ENCODE results near the gene HPSE2. TPM values are rescaled to one million over a fixed set of nuclear protein-coding genes. Genes with fewer than 3 reads are reported as not detected.

HPSE2 gene
- total and polyA plus RNA-seq, 12 donors = 0.04 to 0.24 (median 0.13) TPM; not detected in 6

- no peak for TF ChIP-seq CTCF (IDR thresholded peaks at IDR 0.05)
- ATAC-seq (no peak), DNase-seq (no peak)
- Histone ChIP-seq H3K4me1 (peaks cover 8 to 22% (median 17%) of the 10 kb centered on the region in 9 donors), H3K9me3 (no peaks in the 10 kb centered on the region), H3K36me3 (peaks cover 0 to 85% (median 42%) of the 10 kb centered on the region in 9 donors), H3K4me3 (no peak overlapping the region), H3K27me3 (no peaks in the 10 kb centered on the region), H3K27ac (no peak overlapping the region)
- 94 to 96% methylated on average over 17 of the region's 17 CpGs for WGBS, 2 donors
- intact Hi-C loops (cut with DNase I) = loop anchor here in 2 of 10 donors (5.0 to 10.0 kb wide), 2 partner anchors 77 to 155 kb away; partner anchors contain the start of gene LOXL4 (in 2 of the 2)
Observed at GRCh38 chr10:98419469-98420261, 816.0 kb downstream of the HPSE2 start.

GRCh38 chr10:98418665-98419468, 816.8 kb downstream of the HPSE2 start:
- H3K9me3 ChIP-seq = no peaks in the 10 kb centered on the region
- ATAC-seq (no peak), DNase-seq (no peak)
- H3K4me1 ChIP-seq = peaks cover 14 to 30% (median 23%) of the 10 kb centered on the region in 9 donors
- no peak overlapping the region for H3K27ac ChIP-seq
- no peaks in the 10 kb centered on the region for H3K27me3 ChIP-seq
- H3K4me3 ChIP-seq = no peak overlapping the region
- 94 to 95% methylated on average over 18 of the region's 18 CpGs for WGBS, 2 donors
- intact Hi-C loops (cut with DNase I) = loop anchor here in 2 of 10 donors (5.0 to 10.0 kb wide), 2 partner anchors 77 to 154 kb away; partner anchors contain the start of gene LOXL4 (in 2 of the 2)
- no peak for TF ChIP-seq CTCF (IDR thresholded peaks at IDR 0.05)
- H3K36me3 ChIP-seq = peaks cover 0 to 77% (median 42%) of the 10 kb centered on the region in 9 donors

GRCh38 chr10:98417973-98418664, 817.5 kb downstream of the HPSE2 start:
- DNase-seq (no peak), ATAC-seq (no peak)
- Histone ChIP-seq H3K4me3 (no peak overlapping the region), H3K9me3 (no peaks in the 10 kb centered on the region), H3K27ac (no peak overlapping the region), H3K36me3 (peaks cover 0 to 70% (median 41%) of the 10 kb centered on the region in 9 donors), H3K27me3 (no peaks in the 10 kb centered on the region), H3K4me1 (peaks cover 14 to 35% (median 24%) of the 10 kb centered on the region in 9 donors)
- 92 to 96% methylated on average over 21 of the region's 21 CpGs for WGBS, 2 donors
- intact Hi-C loops (cut with DNase I) = loop anchor here in 2 of 10 donors (5.0 to 10.0 kb wide), 2 partner anchors 76 to 153 kb away; partner anchors contain the start of gene LOXL4 (in 2 of the 2)
- no peak for TF ChIP-seq CTCF (IDR thresholded peaks at IDR 0.05)

Measured in heart right ventricle (tissue), 16 donors.